ENCODE results near the gene PRR12.

PRR12 gene

DNA sequence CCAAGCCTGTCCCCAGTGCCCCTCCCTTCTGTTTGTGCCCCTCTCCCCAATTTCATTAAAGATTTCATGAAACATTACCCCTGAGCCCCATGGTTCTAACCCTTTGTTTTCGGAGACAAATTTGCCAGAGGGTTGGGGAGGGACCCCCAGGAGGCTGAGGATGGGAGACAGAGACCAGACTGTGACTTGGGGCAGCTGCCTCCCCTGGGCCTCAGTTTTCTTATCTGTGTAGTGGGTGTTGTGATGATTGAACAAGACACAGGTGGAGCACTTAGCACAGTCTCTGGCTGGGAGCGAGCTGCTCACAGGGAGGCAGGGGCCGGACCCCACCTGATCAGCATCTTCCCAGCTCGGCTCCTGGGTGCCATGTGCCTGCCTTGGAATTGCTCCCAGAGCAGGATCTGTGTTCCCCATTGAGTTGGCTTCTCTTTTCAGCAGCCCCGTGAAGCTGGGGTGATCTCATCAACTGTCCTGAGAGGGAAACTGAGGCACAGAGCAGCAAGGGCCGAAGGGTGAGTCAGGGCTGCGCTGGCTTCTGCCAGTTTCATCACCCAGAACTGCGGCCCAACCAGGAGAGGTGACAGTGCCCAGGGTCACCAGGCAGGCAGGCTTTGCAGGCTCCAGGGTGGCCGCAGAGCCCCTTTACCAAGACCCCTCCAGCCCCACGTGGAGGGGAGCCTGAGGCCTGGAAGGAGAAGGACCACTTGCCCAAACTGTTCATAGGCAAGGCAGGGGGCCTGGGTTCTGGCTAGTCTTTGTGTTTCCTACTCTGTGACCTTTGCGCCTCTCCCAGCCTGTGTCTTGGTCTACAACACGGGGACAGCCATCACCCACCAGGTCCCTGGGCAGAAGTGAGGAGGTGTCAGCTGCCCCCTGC, 67.8 kb downstream of the PRR12 start:
- no peaks in the 10 kb centered on the region; the same call in 1 of the 2 replicates for H3K36me3 ChIP-seq (replicated peaks; ENCODE audit: insufficient read depth, low read length)
- no peak overlapping the region for H3K4me2 ChIP-seq (ENCODE audit: low read depth, low read length)
- H3K27me3 ChIP-seq (replicated peaks; ENCODE audit: insufficient read depth, low read length), result no peaks in the 10 kb centered on the region
- H3K9me3 ChIP-seq (replicated peaks; ENCODE audit: insufficient read depth, low read length), result no peaks in the 10 kb centered on the region
- H4K20me1 ChIP-seq (ENCODE audit: insufficient read depth, low read length), result no peaks in the 10 kb centered on the region
- H2AFZ ChIP-seq (ENCODE audit: low read length), result no peak overlapping the region
- no peaks in the 10 kb centered on the region for H3K9me2 ChIP-seq (replicated peaks; ENCODE audit: insufficient read depth, low read length)
- H3K4me3 ChIP-seq (ENCODE audit: low read length), result no peak overlapping the region
- H3K4me1 ChIP-seq (ENCODE audit: low read length), result peaks cover 9% of the 10 kb centered on the region
- peaks cover 11% of the 10 kb centered on the region for H3F3A ChIP-seq (ENCODE audit: insufficient read depth, low read length)
- H3K27ac ChIP-seq (ENCODE audit: low read length), result no peak overlapping the region
- no peak overlapping the region for H3K9ac ChIP-seq (ENCODE audit: low read length)
- H3K79me2 ChIP-seq (ENCODE audit: low read length), result peaks cover 19% of the 10 kb centered on the region
- DNase-seq, result no peak
- no peak for TF ChIP-seq EZH2phosphoT487 (IDR thresholded peaks at IDR 0.05; ENCODE audit: low read length)
- TF ChIP-seq EZH2 (optimal IDR thresholded peaks at IDR 0.05; ENCODE audit: low read depth, low read length), result no peak
- TF ChIP-seq, protein P1, sequence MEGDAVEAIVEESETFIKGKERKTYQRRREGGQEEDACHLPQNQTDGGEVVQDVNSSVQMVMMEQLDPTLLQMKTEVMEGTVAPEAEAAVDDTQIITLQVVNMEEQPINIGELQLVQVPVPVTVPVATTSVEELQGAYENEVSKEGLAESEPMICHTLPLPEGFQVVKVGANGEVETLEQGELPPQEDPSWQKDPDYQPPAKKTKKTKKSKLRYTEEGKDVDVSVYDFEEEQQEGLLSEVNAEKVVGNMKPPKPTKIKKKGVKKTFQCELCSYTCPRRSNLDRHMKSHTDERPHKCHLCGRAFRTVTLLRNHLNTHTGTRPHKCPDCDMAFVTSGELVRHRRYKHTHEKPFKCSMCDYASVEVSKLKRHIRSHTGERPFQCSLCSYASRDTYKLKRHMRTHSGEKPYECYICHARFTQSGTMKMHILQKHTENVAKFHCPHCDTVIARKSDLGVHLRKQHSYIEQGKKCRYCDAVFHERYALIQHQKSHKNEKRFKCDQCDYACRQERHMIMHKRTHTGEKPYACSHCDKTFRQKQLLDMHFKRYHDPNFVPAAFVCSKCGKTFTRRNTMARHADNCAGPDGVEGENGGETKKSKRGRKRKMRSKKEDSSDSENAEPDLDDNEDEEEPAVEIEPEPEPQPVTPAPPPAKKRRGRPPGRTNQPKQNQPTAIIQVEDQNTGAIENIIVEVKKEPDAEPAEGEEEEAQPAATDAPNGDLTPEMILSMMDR (IDR thresholded peaks at IDR 0.05; ENCODE audit: low read length), result no peak

DNA sequence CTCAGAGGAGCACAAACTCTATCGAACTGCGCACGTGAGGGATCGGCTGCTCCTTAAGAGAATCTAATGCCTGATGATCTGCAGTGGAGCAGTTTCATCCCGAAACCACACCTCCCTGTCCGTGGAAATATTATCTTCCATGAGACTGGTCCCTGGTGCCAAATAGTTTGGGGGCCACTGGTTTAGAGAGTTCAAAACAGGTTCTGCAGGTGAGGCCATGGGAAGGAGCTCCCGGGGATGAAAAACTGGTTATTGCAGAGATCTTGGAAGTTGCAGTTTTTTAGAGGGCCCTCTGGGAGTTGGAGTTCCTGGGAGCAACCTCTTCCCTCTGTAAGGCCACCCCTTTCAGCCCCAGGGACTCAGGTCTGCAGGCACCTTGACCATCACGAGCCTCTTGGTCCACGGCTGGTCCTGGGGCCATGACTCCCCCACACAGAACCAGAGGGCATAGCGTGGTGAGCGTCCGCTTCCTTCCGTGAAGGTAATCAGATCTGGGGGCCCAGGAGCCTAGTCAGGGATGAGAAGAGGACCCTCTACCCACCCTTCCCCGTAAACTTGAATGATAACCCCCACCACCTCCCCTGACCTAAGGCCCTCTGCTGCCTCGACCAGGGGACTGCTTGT, 69.5 kb downstream of the PRR12 start:
- Histone ChIP-seq H3K79me2 (ENCODE audit: low read length) (peaks cover 29% of the 10 kb centered on the region), H3K9me2 (replicated peaks; ENCODE audit: insufficient read depth, low read length) (no peaks in the 10 kb centered on the region)

DNA sequence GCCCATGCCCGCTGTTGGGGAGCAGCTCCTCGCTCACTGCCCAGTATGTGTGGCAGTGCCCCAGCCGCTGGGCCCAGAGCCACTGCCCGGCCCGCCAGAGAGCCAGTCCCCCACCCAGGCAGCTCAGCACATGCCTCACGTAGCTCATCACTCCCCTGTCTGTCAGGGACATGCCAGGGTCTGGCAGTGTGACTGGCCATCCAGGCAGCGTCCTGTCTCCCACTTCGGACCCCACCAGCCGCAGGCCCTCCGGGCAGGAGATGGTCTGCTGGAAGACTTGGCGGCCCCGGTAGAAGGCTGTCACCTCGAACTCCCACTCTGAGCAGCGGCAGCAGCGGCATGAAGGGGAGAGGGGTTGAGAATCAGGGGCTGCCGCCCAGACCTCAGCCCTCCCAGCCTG, 71.0 kb downstream of the PRR12 start:
- H3K4me3 ChIP-seq (ENCODE audit: low read length), result no peak overlapping the region
- no peak for TF ChIP-seq EZH2phosphoT487 (IDR thresholded peaks at IDR 0.05; ENCODE audit: low read length)
- no peak for TF ChIP-seq EZH2 (optimal IDR thresholded peaks at IDR 0.05; ENCODE audit: low read depth, low read length)
- TF ChIP-seq, protein P1 (IDR thresholded peaks at IDR 0.05; ENCODE audit: low read length), result no peak
- H3K9me3 ChIP-seq (replicated peaks; ENCODE audit: insufficient read depth, low read length), result no peaks in the 10 kb centered on the region
- H3K4me2 ChIP-seq (ENCODE audit: low read depth, low read length), result no peak overlapping the region
- no peak overlapping the region for H2AFZ ChIP-seq (ENCODE audit: low read length)
- H3F3A ChIP-seq (ENCODE audit: insufficient read depth, low read length), result peaks cover 30% of the 10 kb centered on the region
- H4K20me1 ChIP-seq (ENCODE audit: insufficient read depth, low read length), result no peaks in the 10 kb centered on the region
- peaks cover 42% of the 10 kb centered on the region for H3K79me2 ChIP-seq (ENCODE audit: low read length)
- H3K4me1 ChIP-seq (ENCODE audit: low read length), result peaks cover 12% of the 10 kb centered on the region
- no peaks in the 10 kb centered on the region for H3K27me3 ChIP-seq (replicated peaks; ENCODE audit: insufficient read depth, low read length)
- no peak overlapping the region for H3K9ac ChIP-seq (ENCODE audit: low read length)
- DNase-seq, result no peak
- no peaks in the 10 kb centered on the region for H3K36me3 ChIP-seq (replicated peaks; ENCODE audit: insufficient read depth, low read length)
- H3K9me2 ChIP-seq (replicated peaks; ENCODE audit: insufficient read depth, low read length), result no peaks in the 10 kb centered on the region
- H3K27ac ChIP-seq (ENCODE audit: low read length), result no peak overlapping the region

More for the DNA sequence above, 69.5 kb downstream of the PRR12 start:
- Histone ChIP-seq H3K4me2 (ENCODE audit: low read depth, low read length) (no peak overlapping the region), H3K27ac (ENCODE audit: low read length) (no peak overlapping the region), H4K20me1 (ENCODE audit: insufficient read depth, low read length) (no peaks in the 10 kb centered on the region), H3K4me1 (ENCODE audit: low read length) (peaks cover 9% of the 10 kb centered on the region), H3K9ac (ENCODE audit: low read length) (no peak overlapping the region), H2AFZ (ENCODE audit: low read length) (no peak overlapping the region), H3K27me3 (replicated peaks; ENCODE audit: insufficient read depth, low read length) (no peaks in the 10 kb centered on the region), H3K9me3 (replicated peaks; ENCODE audit: insufficient read depth, low read length) (no peaks in the 10 kb centered on the region), H3K36me3 (replicated peaks; ENCODE audit: insufficient read depth, low read length) (no peaks in the 10 kb centered on the region; the same call in 1 of the 2 replicates), H3K4me3 (ENCODE audit: low read length) (no peak overlapping the region), H3F3A (ENCODE audit: insufficient read depth, low read length) (peaks cover 28% of the 10 kb centered on the region)
- TF ChIP-seq, protein P1 (IDR thresholded peaks at IDR 0.05; ENCODE audit: low read length), result no peak
- TF ChIP-seq EZH2phosphoT487 (IDR thresholded peaks at IDR 0.05; ENCODE audit: low read length), result no peak
- no peak for TF ChIP-seq EZH2 (optimal IDR thresholded peaks at IDR 0.05; ENCODE audit: low read depth, low read length)
- DNase-seq, result no peak
